ENCODE results near the gene GLP1R.

GLP1R gene

DNA sequence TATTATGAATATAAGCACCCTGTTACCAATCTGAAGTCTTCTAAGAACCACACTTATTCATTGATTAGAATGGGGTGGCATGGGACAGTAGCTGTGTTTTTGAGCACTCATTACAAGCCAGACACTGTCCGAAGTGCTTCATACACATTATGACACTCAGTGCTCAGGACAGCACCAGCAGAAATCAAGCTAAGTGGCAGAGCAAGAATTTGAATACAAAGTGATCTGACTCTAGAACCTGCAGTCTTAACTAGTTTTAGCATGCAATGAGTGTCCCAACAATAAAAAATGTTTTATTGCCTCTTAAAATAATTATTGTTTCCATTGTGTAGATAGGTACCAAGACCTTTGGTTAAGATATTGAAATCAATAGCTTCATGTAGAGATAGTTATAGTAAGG lies 39.1 kb upstream of the GLP1R start:
- TF ChIP-seq CTCF (IDR thresholded peaks at IDR 0.05): no peak

GRCh38 chr6:39016839-39017546 lies 31.6 kb upstream of the GLP1R start:
- TF ChIP-seq CTCF (IDR thresholded peaks at IDR 0.05): no peak

GRCh38 chr6:39017547-39017880 lies 31.1 kb upstream of the GLP1R start:
- TF ChIP-seq CTCF (IDR thresholded peaks at IDR 0.05): no peak

GRCh38 chr6:39018103-39018502 lies 30.5 kb upstream of the GLP1R start:
- no peak for TF ChIP-seq CTCF (IDR thresholded peaks at IDR 0.05)

DNA sequence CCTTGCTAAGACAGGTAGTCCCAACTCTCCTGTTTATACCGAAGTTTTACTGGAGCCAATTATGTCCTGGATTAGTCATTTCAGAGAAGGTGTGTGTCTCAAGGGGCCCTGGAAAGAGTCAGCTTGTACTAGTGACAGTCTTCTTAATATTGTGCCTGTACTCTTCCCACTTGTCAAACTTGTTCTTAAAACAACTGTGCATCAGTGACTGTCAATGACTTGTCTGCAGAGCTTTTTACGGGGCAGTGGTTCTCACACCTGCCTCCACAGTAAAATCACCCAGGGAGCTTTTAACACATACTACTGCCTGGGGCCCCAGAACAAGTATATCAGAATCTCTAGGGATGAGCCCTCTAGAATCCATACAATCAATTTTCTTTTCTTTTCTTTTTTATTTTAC lies 28.4 kb upstream of the GLP1R start:
- no peak for TF ChIP-seq CTCF (IDR thresholded peaks at IDR 0.05)

GRCh38 chr6:39021041-39021440 lies 27.5 kb upstream of the GLP1R start:
- TF ChIP-seq CTCF (IDR thresholded peaks at IDR 0.05): no peak

DNA sequence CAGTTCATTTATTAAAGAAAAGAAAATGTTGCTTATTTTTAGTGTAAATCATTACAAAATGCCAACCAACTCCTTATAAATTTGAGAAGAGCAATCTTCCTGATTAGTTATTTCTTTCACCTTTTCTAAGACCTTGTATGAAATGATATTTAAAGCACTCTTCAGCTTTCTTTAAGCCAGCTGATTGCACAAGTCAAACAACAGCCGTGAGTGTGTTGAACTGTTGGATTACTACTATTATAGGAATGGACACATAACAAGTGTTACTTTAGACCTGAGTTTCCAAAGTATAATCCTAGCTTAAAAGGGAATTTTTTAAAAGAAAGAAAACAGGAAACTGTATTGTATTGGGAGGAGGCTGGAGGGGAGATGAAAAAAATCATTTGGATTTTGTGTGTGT lies 26.8 kb upstream of the GLP1R start:
- TF ChIP-seq CTCF (IDR thresholded peaks at IDR 0.05): no peak

DNA sequence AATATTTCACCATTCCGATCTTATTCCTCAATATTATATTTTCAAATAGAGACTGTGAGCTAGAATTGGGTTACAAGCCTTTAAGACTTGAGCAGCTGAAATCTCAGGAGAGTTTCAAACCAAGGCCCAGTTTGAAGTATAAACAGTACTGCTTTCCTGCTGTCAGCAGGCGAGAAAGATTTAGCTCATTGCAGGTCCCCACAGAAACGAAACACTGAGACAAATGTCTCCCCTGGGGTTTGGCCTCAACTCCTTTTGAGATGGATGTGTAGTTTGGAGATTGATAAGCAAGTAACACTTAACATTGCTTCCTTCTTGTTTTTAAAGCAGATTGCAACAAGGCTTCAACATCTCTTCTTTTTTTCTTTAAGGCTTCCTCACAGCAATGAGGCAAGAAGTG lies 22.4 kb upstream of the GLP1R start:
- no peak for TF ChIP-seq CTCF (IDR thresholded peaks at IDR 0.05)

All from LNCAP (cell line).